PFSK-1 (cell line): ENCODE results near the gene PRRT4.

Experiments used
- FOXP2 ChIP-seq: optimal IDR thresholded peaks from 2 replicates; pipeline ENCODE3; 2011; ENCODE audit warnings: borderline replicate concordance, control low read depth, inconsistent platforms; ENCODE audit not compliant: insufficient read depth; ENCODE audit errors: extremely low read length, extremely low read depth
- POLR2AphosphoS5 ChIP-seq: IDR thresholded peaks from 2 replicates; pipeline ENCODE4 v1.6.1; 2012; ENCODE audit warnings: low read depth, mild to moderate bottlenecking, control low read depth, low read length, moderate library complexity
- REST ChIP-seq, 2 experiments: IDR thresholded peaks; 2 replicates each; pipeline versions ENCODE4 v1.6.1 to v1.8.0; 2011 to 2012; ENCODE audit warnings: low read depth in 2 of 2, low read length in 2 of 2, control low read depth in 1 of 2, inconsistent platforms in 1 of 2, mild to moderate bottlenecking in 1 of 2, moderate library complexity in 1 of 2; ENCODE audit not compliant: insufficient read depth in 1 of 2

GRCh38 chr7:128322040-128322643 lies 39.3 kb downstream of the PRRT4 start:
- TF ChIP-seq POLR2AphosphoS5 (no peak), REST (IDR thresholded peaks at IDR 0.05; ENCODE audit: insufficient read depth in 1 of 2, low read depth in 2 of 2, low read length in 2 of 2) (no peak), FOXP2 (no peak)
